ENCODE data around the gene ACSM3.

ACSM3 gene

DNA sequence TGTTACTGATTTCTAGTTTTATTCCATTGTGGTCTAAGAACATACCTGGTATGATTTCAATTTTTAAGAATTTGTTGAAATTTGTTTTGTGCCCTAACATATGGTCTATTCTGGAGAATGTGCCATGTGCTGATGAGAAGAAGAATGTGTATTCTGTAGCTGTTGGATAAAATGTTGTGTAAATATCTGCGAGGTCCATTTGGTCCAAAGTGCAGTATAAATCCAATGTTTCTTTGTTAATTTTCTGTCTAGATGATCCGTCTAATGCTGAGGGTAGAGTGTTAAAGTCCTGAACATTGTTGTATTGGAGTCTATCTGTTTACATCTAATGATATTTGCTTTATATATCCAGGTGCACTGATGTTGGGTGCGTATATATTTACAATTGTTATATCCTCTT is 9.9 kb downstream of the ACSM3 start:
- no peak overlapping the region for H3K27ac ChIP-seq (ENCODE audit: low read depth, low read length)
- no peaks in the 10 kb centered on the region for H3K79me2 ChIP-seq (ENCODE audit: insufficient read depth, low read length)
- H3K4me2 ChIP-seq (ENCODE audit: low read depth, low read length, poor library complexity, severe bottlenecking), result no peak overlapping the region
- no peak overlapping the region for H3K9ac ChIP-seq (ENCODE audit: low read length)
- H3K9me2 ChIP-seq (replicated peaks; ENCODE audit: insufficient read depth, low read length), result no peaks in the 10 kb centered on the region
- H3K9me3 ChIP-seq (ENCODE audit: insufficient read depth, low read length), result no peaks in the 10 kb centered on the region
- H3K4me3 ChIP-seq (ENCODE audit: insufficient read depth, low read length, poor library complexity, severe bottlenecking), result no peak overlapping the region
- no peaks in the 10 kb centered on the region for H3K36me3 ChIP-seq (ENCODE audit: low read length)
- no peak overlapping the region for H2AFZ ChIP-seq (ENCODE audit: low read depth, low read length, severe bottlenecking)
- no peaks in the 10 kb centered on the region for H3F3A ChIP-seq (ENCODE audit: insufficient read depth)
- no peaks in the 10 kb centered on the region for H3K27me3 ChIP-seq (ENCODE audit: low read length)
- H4K20me1 ChIP-seq (ENCODE audit: low read depth, low read length), result no peaks in the 10 kb centered on the region
- TF ChIP-seq EZH2phosphoT487 (conservative IDR thresholded peaks at IDR 0.05; ENCODE audit: low read length), result no peak
- TF ChIP-seq, protein P1, sequence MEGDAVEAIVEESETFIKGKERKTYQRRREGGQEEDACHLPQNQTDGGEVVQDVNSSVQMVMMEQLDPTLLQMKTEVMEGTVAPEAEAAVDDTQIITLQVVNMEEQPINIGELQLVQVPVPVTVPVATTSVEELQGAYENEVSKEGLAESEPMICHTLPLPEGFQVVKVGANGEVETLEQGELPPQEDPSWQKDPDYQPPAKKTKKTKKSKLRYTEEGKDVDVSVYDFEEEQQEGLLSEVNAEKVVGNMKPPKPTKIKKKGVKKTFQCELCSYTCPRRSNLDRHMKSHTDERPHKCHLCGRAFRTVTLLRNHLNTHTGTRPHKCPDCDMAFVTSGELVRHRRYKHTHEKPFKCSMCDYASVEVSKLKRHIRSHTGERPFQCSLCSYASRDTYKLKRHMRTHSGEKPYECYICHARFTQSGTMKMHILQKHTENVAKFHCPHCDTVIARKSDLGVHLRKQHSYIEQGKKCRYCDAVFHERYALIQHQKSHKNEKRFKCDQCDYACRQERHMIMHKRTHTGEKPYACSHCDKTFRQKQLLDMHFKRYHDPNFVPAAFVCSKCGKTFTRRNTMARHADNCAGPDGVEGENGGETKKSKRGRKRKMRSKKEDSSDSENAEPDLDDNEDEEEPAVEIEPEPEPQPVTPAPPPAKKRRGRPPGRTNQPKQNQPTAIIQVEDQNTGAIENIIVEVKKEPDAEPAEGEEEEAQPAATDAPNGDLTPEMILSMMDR (IDR thresholded peaks at IDR 0.05; ENCODE audit: insufficient read depth, low read length, poor library complexity, severe bottlenecking), result no peak

DNA sequence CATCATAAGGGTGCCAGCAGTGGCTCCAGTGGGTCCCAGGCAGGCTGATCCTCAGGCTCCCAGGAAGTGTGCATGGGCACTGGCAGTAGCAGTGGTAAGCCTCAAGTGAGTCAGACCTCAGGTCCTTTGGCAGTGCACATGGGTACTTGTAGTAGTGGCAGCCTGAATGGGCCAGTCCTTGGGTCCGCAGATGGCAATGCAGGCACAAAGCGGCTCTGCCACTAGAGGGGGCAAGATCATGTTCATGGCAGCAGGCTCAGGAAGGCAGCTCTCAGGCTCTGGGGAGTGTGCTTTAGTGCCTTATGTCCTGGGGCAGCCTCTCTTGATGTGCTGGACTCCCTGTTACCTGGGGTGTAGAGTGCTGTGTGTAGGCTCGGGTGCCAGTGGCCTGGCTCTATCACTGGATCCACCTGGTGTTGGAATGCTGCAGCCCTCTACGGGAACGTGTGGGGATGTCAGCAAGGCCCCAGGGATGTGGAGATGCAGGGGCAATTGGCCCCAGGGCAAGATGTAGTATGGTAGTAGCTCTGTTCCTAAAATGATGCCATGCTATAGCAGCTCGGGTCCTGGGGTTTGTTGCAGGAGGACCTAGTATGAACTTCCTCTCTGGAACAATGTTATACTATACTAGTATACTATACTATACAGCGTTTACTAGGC is 11.0 kb downstream of the ACSM3 start:
- Histone ChIP-seq H3K27me3 (ENCODE audit: low read length) (no peaks in the 10 kb centered on the region), H3K9me3 (ENCODE audit: insufficient read depth, low read length) (no peaks in the 10 kb centered on the region), H3K9me2 (replicated peaks; ENCODE audit: insufficient read depth, low read length) (no peaks in the 10 kb centered on the region), H3F3A (ENCODE audit: insufficient read depth) (no peaks in the 10 kb centered on the region), H3K27ac (ENCODE audit: low read depth, low read length) (no peak overlapping the region), H3K4me2 (ENCODE audit: low read depth, low read length, poor library complexity, severe bottlenecking) (no peak overlapping the region), H3K36me3 (ENCODE audit: low read length) (no peaks in the 10 kb centered on the region), H3K4me3 (ENCODE audit: insufficient read depth, low read length, poor library complexity, severe bottlenecking) (no peak overlapping the region), H3K9ac (ENCODE audit: low read length) (no peak overlapping the region), H2AFZ (ENCODE audit: low read depth, low read length, severe bottlenecking) (no peak overlapping the region), H4K20me1 (ENCODE audit: low read depth, low read length) (no peaks in the 10 kb centered on the region), H3K79me2 (ENCODE audit: insufficient read depth, low read length) (no peaks in the 10 kb centered on the region)
- no peak for TF ChIP-seq EZH2phosphoT487 (conservative IDR thresholded peaks at IDR 0.05; ENCODE audit: low read length)
- TF ChIP-seq, protein P1 (IDR thresholded peaks at IDR 0.05; ENCODE audit: insufficient read depth, low read length, poor library complexity, severe bottlenecking), result peak; percentile 85

DNA sequence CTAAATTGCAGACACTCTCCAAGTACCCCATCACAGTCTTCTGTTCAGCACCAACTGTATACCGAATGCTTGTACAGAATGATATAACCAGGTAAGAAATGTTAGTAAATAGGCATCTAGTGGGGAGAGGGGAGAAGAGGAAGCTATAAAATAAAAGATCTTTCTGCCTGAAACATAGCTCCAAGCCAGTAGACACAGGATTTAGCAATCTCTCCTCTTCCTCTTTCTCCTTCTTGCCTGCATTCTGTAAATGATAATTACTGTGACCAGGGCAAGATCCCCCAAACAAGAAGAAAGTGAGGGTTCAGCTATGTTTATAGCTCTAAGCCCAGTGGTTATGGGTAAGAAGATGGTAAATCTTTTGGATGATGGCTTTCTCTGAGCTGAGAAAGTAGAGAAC is 17.9 kb downstream of the ACSM3 start:
- H3K9ac ChIP-seq (ENCODE audit: low read length), result no peak overlapping the region
- no peak overlapping the region for H3K27ac ChIP-seq (ENCODE audit: low read depth, low read length)
- no peak overlapping the region for H3K4me2 ChIP-seq (ENCODE audit: low read depth, low read length, poor library complexity, severe bottlenecking)
- no peaks in the 10 kb centered on the region for H4K20me1 ChIP-seq (ENCODE audit: low read depth, low read length)
- no peak overlapping the region for H3K4me3 ChIP-seq (ENCODE audit: insufficient read depth, low read length, poor library complexity, severe bottlenecking)
- no peaks in the 10 kb centered on the region for H3K79me2 ChIP-seq (ENCODE audit: insufficient read depth, low read length)
- no peaks in the 10 kb centered on the region for H3F3A ChIP-seq (ENCODE audit: insufficient read depth)
- no peak overlapping the region for H2AFZ ChIP-seq (ENCODE audit: low read depth, low read length, severe bottlenecking)
- no peaks in the 10 kb centered on the region for H3K9me3 ChIP-seq (ENCODE audit: insufficient read depth, low read length)
- no peaks in the 10 kb centered on the region for H3K9me2 ChIP-seq (replicated peaks; ENCODE audit: insufficient read depth, low read length)
- H3K36me3 ChIP-seq (ENCODE audit: low read length), result no peaks in the 10 kb centered on the region; the same call in 1 of the 2 replicates
- H3K27me3 ChIP-seq (ENCODE audit: low read length), result no peaks in the 10 kb centered on the region
- TF ChIP-seq EZH2phosphoT487 (conservative IDR thresholded peaks at IDR 0.05; ENCODE audit: low read length), result no peak
- TF ChIP-seq, protein P1 (IDR thresholded peaks at IDR 0.05; ENCODE audit: insufficient read depth, low read length, poor library complexity, severe bottlenecking), result no peak
